H9 (cell line): ENCODE measurements around the gene RELA. TPM values are rescaled to one million over a fixed set of nuclear protein-coding genes. Genes with fewer than 3 reads are reported as not detected.
A peak's percentile ranks its signal among the peaks of the same experiment; 100 is the strongest.

Experiments used
- DNase-seq: peaks from one replicate; pipeline ENCODE4 v3.0.0-alpha.2; 2017
- H2AFZ ChIP-seq: one replicate; pipeline ENCODE4 v1.6.1; 2013; ENCODE audit warnings: mild to moderate bottlenecking, low read length, control low read depth, moderate library complexity
- H2AK5ac ChIP-seq: 2 replicates; pipeline ENCODE4 v1.6.1; 2013; ENCODE audit warnings: low read length, control low read depth, mixed read lengths; ENCODE audit not compliant: insufficient read length
- H2BK120ac ChIP-seq: one replicate; pipeline ENCODE4 v1.6.1; 2013; ENCODE audit warnings: low read depth, mild to moderate bottlenecking, low read length, control low read depth, inconsistent platforms; ENCODE audit not compliant: poor library complexity, severe bottlenecking
- H2BK12ac ChIP-seq: 2 replicates; pipeline ENCODE4 v1.6.1; 2013; ENCODE audit warnings: low read length, control low read depth, mixed read lengths, low read depth; ENCODE audit not compliant: insufficient read length
- H2BK15ac ChIP-seq: 2 replicates; pipeline ENCODE4 v1.6.1; 2013; ENCODE audit warnings: low read depth, low read length, control low read depth
- H2BK20ac ChIP-seq: one replicate; pipeline ENCODE4 v1.6.1; 2013; ENCODE audit warnings: low read depth, mild to moderate bottlenecking, low read length, control low read depth, inconsistent platforms; ENCODE audit not compliant: poor library complexity, severe bottlenecking
- H2BK5ac ChIP-seq: 2 replicates; pipeline ENCODE4 v1.6.1; 2013; ENCODE audit warnings: low read length, control low read depth, mixed read lengths; ENCODE audit not compliant: insufficient read length
- H3K14ac ChIP-seq: 2 replicates; pipeline ENCODE4 v1.6.1; 2013; ENCODE audit warnings: low read length, control low read depth; ENCODE audit not compliant: insufficient read depth
- H3K18ac ChIP-seq: 2 replicates; pipeline ENCODE4 v1.6.1; 2013; ENCODE audit warnings: low read depth, mild to moderate bottlenecking, mixed read lengths, low read length, control low read depth; ENCODE audit not compliant: insufficient read length
- H3K23ac ChIP-seq: 2 replicates; pipeline ENCODE4 v1.6.1; 2013; ENCODE audit warnings: low read length, control low read depth, mixed read lengths, low read depth; ENCODE audit not compliant: insufficient read length
- H3K23me2 ChIP-seq: 2 replicates; pipeline ENCODE4 v1.6.1; 2013; ENCODE audit warnings: low read depth, mild to moderate bottlenecking, mixed read lengths, low read length, control low read depth; ENCODE audit not compliant: insufficient read length, poor library complexity, severe bottlenecking
- H3K27ac ChIP-seq: 2 replicates; pipeline ENCODE4 v1.5.1; 2013; ENCODE audit warnings: low read length, control low read depth, mixed read lengths, low read depth; ENCODE audit not compliant: insufficient read length
- H3K27me3 ChIP-seq: 2 replicates; pipeline ENCODE4 v1.6.1; 2013; ENCODE audit warnings: low read length, control low read depth, inconsistent platforms; ENCODE audit not compliant: insufficient read depth
- H3K4ac ChIP-seq: 2 replicates; pipeline ENCODE4 v1.6.1; 2013; ENCODE audit warnings: low read depth, mild to moderate bottlenecking, control low read depth, inconsistent platforms, low read length, moderate library complexity
- H3K4me1 ChIP-seq: 2 replicates; pipeline ENCODE4 v1.6.1; 2013; ENCODE audit warnings: low read length, control low read depth, inconsistent platforms; ENCODE audit not compliant: insufficient read depth
- H3K4me2 ChIP-seq: 2 replicates; pipeline ENCODE4 v1.6.1; 2013; ENCODE audit warnings: low read length, control low read depth, mixed read lengths; ENCODE audit not compliant: insufficient read length, insufficient read depth
- H3K56ac ChIP-seq: 2 replicates; pipeline ENCODE4 v1.6.1; 2013; ENCODE audit warnings: low read depth, mild to moderate bottlenecking, mixed read lengths, low read length, control low read depth; ENCODE audit not compliant: insufficient read length
- H3K79me1 ChIP-seq: 2 replicates; pipeline ENCODE4 v1.6.1; 2013; ENCODE audit warnings: low read depth, mild to moderate bottlenecking, moderate library complexity, low read length, control low read depth, inconsistent platforms; ENCODE audit not compliant: insufficient read depth, poor library complexity, severe bottlenecking
- H3K79me2 ChIP-seq: 2 replicates; pipeline ENCODE4 v1.6.1; 2013; ENCODE audit warnings: low read length, control low read depth, inconsistent platforms; ENCODE audit not compliant: insufficient read depth
- H3K9ac ChIP-seq: 2 replicates; pipeline ENCODE4 v1.6.1; 2013; ENCODE audit warnings: low read length, control low read depth, mixed read lengths; ENCODE audit not compliant: insufficient read length; ENCODE audit errors: extremely low read depth
- H3K9me3 ChIP-seq: one replicate; pipeline ENCODE4 v1.6.1; 2013; ENCODE audit warnings: low read depth, low read length, inconsistent platforms; ENCODE audit not compliant: control insufficient read depth
- H3T11ph ChIP-seq: one replicate; pipeline ENCODE4 v1.6.1; 2013; ENCODE audit warnings: mild to moderate bottlenecking, low read length, control low read depth, inconsistent platforms
- H4K20me1 ChIP-seq: one replicate; pipeline ENCODE4 v1.6.1; 2013; ENCODE audit not compliant: control insufficient read depth, insufficient read length, insufficient read depth
- H4K5ac ChIP-seq: 2 replicates; pipeline ENCODE4 v1.6.1; 2013; ENCODE audit warnings: low read depth, mild to moderate bottlenecking, mixed read lengths, low read length, control low read depth; ENCODE audit not compliant: insufficient read length
- H4K8ac ChIP-seq: replicated peaks from 2 replicates; pipeline ENCODE4 v1.6.1; 2013; ENCODE audit warnings: low read length, control low read depth, mixed read lengths, low read depth; ENCODE audit not compliant: insufficient read length
- H4K91ac ChIP-seq: 2 replicates; pipeline ENCODE4 v1.6.1; 2013; ENCODE audit warnings: low read depth, mild to moderate bottlenecking, moderate library complexity, mixed read lengths, low read length, control low read depth; ENCODE audit not compliant: insufficient read length
- H3K27ac Mint-ChIP-seq, 3 experiments: 2 replicates in 2 of 3; 3 replicates in 1 of 3; pipeline ENCODE4 v1.8.0; 2020 to 2021; ENCODE audit warnings: mixed read lengths in 3 of 3, mild to moderate bottlenecking in 1 of 3, moderate library complexity in 1 of 3
- H3K27me3 Mint-ChIP-seq: 2 replicates; pipeline ENCODE4 v1.8.0; 2021; ENCODE audit warnings: low read depth, mild to moderate bottlenecking, moderate library complexity, mixed read lengths
- H3K36me3 Mint-ChIP-seq, 3 experiments: 2 replicates in 2 of 3; 3 replicates in 1 of 3; pipeline ENCODE4 v1.8.0; 2020 to 2021; ENCODE audit warnings: low read depth in 3 of 3, mixed read lengths in 3 of 3; ENCODE audit not compliant: insufficient read depth in 1 of 3
- H3K4me1 Mint-ChIP-seq, 2 experiments: 2 replicates each; pipeline ENCODE4 v1.8.0; 2020; ENCODE audit warnings: mixed read lengths in 2 of 2
- H3K4me3 Mint-ChIP-seq, 2 experiments: 2 replicates in 1 of 2; 3 replicates in 1 of 2; pipeline ENCODE4 v1.8.0; 2020 to 2021; ENCODE audit warnings: mild to moderate bottlenecking in 2 of 2, mixed read lengths in 2 of 2, moderate library complexity in 1 of 2
- H3K9me3 Mint-ChIP-seq, 2 experiments: 2 replicates in 1 of 2; 3 replicates in 1 of 2; pipeline ENCODE4 v1.8.0; 2020; ENCODE audit warnings: mild to moderate bottlenecking in 2 of 2, mixed read lengths in 2 of 2, moderate library complexity in 1 of 2
- WGBS: extraction: QIAGEN DNeasy Blood & Tissue Kit; methylation state at CpG from one replicate; pipeline ENCODE4 v1.1.7; 2013; ENCODE audit warnings: missing lambda C conversion rate, low lambda C conversion rate, mixed read lengths; ENCODE audit not compliant: insufficient read length; ENCODE audit errors: extremely low coverage; 5-methylcytosine and 5-hydroxymethylcytosine counted together
- total RNA-seq: library from RNA; stranded (reverse); gene quantifications from 2 replicates; pipeline ENCODE4 v1.2.1, GENCODE V29; 2021
- TF ChIP-seq, protein P1 (sequence below): fragments of 200-600 bp; sonication (generic); conservative IDR thresholded peaks from 3 replicates; pipeline ENCODE4 v1.8.0; 2021; ENCODE audit warnings: antibody characterized with exemption, mild to moderate bottlenecking

RELA gene
- total RNA-seq, 1 experiment from 2014 or later: 48.8 TPM

DNA sequence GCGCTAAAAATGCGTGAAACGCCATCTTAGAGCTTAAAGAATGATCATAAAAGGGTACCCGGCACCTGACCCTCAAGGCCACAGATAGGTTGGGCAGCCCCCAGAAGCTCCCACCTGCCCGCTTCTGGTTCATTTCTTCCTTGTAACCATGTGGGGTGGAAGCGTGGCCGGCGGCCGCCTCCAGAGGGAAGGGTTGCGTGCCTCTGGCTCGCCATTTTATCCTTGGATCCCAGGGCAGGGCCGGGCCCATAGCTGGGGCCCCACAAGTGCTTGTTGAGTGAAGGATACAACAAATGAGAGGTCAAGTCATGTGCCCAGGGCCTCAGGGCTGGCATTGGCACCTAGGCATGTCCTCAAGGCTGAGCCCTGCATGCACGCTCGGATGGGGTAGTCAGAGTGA, 41.3 kb downstream of the RELA start:
- Histone ChIP-seq H2BK120ac (no peak overlapping the region), H2BK15ac (no peak overlapping the region), H3K27ac (no peak overlapping the region), H4K20me1 (no peaks in the 10 kb centered on the region), H3K4me2 (no peak overlapping the region), H4K91ac (no peak overlapping the region), H3T11ph (no peak overlapping the region), H4K5ac (no peak overlapping the region), H3K56ac (no peak overlapping the region), H3K9ac (no peak overlapping the region), H4K8ac (no peak overlapping the region), H2BK20ac (no peak overlapping the region), H3K27me3 (no peaks in the 10 kb centered on the region), H3K23ac (no peak overlapping the region), H3K79me2 (peaks cover 4% of the 10 kb centered on the region; the same call in 1 of the 2 replicates), H3K4ac (no peak overlapping the region), H3K4me1 (no peaks in the 10 kb centered on the region; the same call in none of the 2 replicates), H3K9me3 (no peaks in the 10 kb centered on the region), H3K14ac (no peak overlapping the region), H3K79me1 (no peaks in the 10 kb centered on the region), H2AFZ (no peak overlapping the region), H2BK12ac (no peak overlapping the region), H3K18ac (no peak overlapping the region), H3K23me2 (peaks cover 2% of the 10 kb centered on the region), H2BK5ac (no peak overlapping the region), H2AK5ac (no peak overlapping the region)
- Mint-ChIP-seq H3K4me3 (no peak overlapping the region), H3K9me3 (no peaks in the 10 kb centered on the region), H3K27me3 (no peaks in the 10 kb centered on the region), H3K27ac (peak overlapping the region in 1 of 3 experiments; percentile 39; a peak in 1 of 7 replicates), H3K4me1 (peaks cover 5% of the 10 kb centered on the region in 2 experiments), H3K36me3 (peaks cover 22 to 71% (median 70%) of the 10 kb centered on the region in 3 experiments; a peak in 6 of 7 replicates)
- TF ChIP-seq, protein P1, sequence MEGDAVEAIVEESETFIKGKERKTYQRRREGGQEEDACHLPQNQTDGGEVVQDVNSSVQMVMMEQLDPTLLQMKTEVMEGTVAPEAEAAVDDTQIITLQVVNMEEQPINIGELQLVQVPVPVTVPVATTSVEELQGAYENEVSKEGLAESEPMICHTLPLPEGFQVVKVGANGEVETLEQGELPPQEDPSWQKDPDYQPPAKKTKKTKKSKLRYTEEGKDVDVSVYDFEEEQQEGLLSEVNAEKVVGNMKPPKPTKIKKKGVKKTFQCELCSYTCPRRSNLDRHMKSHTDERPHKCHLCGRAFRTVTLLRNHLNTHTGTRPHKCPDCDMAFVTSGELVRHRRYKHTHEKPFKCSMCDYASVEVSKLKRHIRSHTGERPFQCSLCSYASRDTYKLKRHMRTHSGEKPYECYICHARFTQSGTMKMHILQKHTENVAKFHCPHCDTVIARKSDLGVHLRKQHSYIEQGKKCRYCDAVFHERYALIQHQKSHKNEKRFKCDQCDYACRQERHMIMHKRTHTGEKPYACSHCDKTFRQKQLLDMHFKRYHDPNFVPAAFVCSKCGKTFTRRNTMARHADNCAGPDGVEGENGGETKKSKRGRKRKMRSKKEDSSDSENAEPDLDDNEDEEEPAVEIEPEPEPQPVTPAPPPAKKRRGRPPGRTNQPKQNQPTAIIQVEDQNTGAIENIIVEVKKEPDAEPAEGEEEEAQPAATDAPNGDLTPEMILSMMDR: no peak
- no peak for DNase-seq
- WGBS: no CpG with 5 or more reads among the region's 14 CpGs
